SK-N-SH (cell line): ENCODE data around the gene NDUFAF4.

ENCODE experiments used
- EP300 ChIP-seq, 2 experiments: IDR thresholded peaks; 2 replicates each; pipeline versions ENCODE4 v1.4.0 to v1.6.1; 2012; ENCODE audit warnings: borderline replicate concordance in 1 of 2, low read depth in 1 of 2, low read length in 1 of 2
- JUND ChIP-seq: IDR thresholded peaks from 2 replicates; pipeline ENCODE4 v1.4.0; 2012
- POLR2AphosphoS5 ChIP-seq: IDR thresholded peaks from 2 replicates; pipeline ENCODE4 v1.6.1; 2012; ENCODE audit warnings: low read depth, low read length
- RAD21 ChIP-seq: IDR thresholded peaks from 2 replicates; pipeline ENCODE4 v1.6.1; 2012; ENCODE audit warnings: mild to moderate bottlenecking, low read length
- RCOR1 ChIP-seq: fragments of 150-350 bp; IDR thresholded peaks from 2 replicates; pipeline ENCODE4 v1.6.1; 2017; ENCODE audit warnings: antibody characterized with exemption, low read length
- REST ChIP-seq: IDR thresholded peaks from 2 replicates; pipeline ENCODE4 v1.6.1; 2012; ENCODE audit warnings: mild to moderate bottlenecking, low read depth, low read length, moderate library complexity
- TAF1 ChIP-seq: IDR thresholded peaks from 2 replicates; pipeline ENCODE4 v1.6.1; 2012; ENCODE audit warnings: low read depth, mild to moderate bottlenecking, low read length, moderate library complexity, borderline replicate concordance
- TCF12 ChIP-seq: IDR thresholded peaks from 2 replicates; pipeline ENCODE4 v1.4.0; 2012
- TF ChIP-seq, protein P1 (sequence below): fragments of 200-600 bp; sonication (generic); IDR thresholded peaks from 2 replicates; pipeline ENCODE4 v1.6.1; 2017; ENCODE audit warnings: antibody characterized with exemption, mild to moderate bottlenecking, moderate library complexity
- TF ChIP-seq, protein P2 (sequence below): IDR thresholded peaks from 2 replicates; pipeline ENCODE4 v1.4.0; 2012; ENCODE audit warnings: low read depth, borderline replicate concordance

DNA sequence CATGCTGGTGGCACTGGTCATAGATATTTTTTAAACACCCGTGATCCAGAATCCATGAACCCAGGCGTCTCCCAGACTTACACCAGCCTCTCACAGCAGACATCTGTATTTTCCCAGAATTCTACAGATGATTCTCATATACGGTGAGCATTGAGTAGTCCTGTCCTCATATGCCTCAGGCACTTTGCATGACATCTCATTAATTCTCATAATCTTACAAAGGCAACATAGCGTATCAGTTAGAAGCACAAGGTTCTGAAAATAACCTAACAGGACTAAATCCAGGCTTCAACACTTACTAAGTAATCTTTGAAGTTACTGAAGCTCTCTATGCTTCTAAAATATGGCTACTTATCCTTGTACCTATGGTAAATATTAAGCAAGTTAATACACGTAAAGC is 8.9 kb downstream of the NDUFAF4 start:
- no peak for TF ChIP-seq EP300 (IDR thresholded peaks at IDR 0.05; ENCODE audit: borderline replicate concordance in 1 of 2, low read depth in 1 of 2, low read length in 1 of 2)
- TF ChIP-seq, protein P1, sequence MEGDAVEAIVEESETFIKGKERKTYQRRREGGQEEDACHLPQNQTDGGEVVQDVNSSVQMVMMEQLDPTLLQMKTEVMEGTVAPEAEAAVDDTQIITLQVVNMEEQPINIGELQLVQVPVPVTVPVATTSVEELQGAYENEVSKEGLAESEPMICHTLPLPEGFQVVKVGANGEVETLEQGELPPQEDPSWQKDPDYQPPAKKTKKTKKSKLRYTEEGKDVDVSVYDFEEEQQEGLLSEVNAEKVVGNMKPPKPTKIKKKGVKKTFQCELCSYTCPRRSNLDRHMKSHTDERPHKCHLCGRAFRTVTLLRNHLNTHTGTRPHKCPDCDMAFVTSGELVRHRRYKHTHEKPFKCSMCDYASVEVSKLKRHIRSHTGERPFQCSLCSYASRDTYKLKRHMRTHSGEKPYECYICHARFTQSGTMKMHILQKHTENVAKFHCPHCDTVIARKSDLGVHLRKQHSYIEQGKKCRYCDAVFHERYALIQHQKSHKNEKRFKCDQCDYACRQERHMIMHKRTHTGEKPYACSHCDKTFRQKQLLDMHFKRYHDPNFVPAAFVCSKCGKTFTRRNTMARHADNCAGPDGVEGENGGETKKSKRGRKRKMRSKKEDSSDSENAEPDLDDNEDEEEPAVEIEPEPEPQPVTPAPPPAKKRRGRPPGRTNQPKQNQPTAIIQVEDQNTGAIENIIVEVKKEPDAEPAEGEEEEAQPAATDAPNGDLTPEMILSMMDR: no peak
- TF ChIP-seq RAD21: no peak
- TF ChIP-seq POLR2AphosphoS5: no peak
- TF ChIP-seq JUND: no peak
- no peak for TF ChIP-seq RCOR1
- TF ChIP-seq, protein P2, sequence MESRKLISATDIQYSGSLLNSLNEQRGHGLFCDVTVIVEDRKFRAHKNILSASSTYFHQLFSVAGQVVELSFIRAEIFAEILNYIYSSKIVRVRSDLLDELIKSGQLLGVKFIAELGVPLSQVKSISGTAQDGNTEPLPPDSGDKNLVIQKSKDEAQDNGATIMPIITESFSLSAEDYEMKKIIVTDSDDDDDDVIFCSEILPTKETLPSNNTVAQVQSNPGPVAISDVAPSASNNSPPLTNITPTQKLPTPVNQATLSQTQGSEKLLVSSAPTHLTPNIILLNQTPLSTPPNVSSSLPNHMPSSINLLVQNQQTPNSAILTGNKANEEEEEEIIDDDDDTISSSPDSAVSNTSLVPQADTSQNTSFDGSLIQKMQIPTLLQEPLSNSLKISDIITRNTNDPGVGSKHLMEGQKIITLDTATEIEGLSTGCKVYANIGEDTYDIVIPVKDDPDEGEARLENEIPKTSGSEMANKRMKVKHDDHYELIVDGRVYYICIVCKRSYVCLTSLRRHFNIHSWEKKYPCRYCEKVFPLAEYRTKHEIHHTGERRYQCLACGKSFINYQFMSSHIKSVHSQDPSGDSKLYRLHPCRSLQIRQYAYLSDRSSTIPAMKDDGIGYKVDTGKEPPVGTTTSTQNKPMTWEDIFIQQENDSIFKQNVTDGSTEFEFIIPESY: no peak
- no peak for TF ChIP-seq REST
- TF ChIP-seq TCF12: no peak
- TF ChIP-seq TAF1: no peak
